IPS-11a (cell line): Measurements from ENCODE around the gene XPO6.

ENCODE experiments used
- H3K4me3 ChIP-seq: one replicate; pipeline ENCODE4 v1.5.1; 2013; ENCODE audit warnings: low read depth, low read length, control low read depth

XPO6 gene

DNA sequence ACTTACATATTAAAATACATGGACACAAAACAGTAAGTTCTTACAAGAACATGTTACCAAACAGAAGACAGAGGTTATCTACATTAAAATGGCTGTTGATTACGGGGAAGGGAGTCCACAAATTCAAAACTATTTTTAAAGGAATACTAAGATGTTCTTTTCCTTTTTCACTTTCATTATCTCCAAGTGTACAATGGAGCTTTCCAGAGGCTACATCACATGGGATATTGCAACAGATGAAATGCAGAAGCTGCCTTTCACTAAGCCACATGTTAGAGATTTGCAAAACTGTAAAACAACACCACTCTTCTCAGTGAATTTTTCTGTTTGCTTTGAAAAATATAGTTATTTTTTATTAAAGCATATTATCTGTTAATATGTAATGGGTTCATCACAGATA lies 53.6 kb downstream of the XPO6 start:
- no peak overlapping the region for H3K4me3 ChIP-seq

DNA sequence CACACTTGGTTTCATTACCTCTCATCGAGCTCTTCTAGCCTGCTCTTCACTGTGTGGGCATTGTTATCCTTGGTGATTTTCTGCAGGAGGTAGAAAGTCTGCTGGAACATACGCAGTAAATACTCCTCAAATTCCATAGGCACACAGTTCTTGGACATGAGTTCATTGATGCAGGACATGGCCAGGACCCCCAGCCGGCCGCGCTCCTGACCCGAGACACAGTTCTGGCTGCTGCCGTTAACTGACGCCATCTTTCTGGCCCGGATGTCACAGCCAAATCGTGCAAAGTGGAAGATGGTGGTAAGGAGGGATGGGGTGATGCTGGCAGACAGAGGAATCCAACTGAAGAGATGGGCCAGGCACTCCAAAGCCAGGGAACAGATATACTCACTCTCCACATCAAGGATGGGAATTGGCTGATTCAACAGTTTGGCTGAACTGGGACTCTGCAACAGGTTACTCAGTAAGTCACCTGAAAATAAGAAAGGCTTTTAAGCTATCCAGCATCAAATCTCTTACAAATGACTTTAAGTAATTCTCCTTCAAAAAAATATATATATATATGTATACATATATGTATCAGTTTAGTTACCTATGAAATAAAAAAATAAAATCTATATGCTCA lies 55.6 kb downstream of the XPO6 start:
- no peak overlapping the region for H3K4me3 ChIP-seq

DNA sequence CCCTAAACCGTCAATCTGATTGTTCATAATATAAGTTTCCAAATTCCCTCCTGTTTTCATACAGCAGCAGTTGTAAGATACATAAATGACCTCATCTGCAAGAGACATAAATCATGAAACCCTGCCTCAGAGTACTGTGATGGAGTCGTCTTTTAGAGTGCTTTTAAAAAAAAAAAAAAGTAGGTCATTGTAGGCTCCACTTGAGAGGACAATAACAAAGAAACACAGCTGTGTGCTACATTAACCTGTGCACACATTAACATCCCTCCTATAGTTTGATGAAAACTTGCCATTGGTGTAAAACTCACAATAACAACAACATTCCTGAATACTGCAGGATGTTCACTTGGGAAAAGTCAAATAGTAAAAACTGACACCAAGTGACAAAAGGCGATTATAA lies 56.5 kb downstream of the XPO6 start:
- H3K4me3 ChIP-seq: no peak overlapping the region

DNA sequence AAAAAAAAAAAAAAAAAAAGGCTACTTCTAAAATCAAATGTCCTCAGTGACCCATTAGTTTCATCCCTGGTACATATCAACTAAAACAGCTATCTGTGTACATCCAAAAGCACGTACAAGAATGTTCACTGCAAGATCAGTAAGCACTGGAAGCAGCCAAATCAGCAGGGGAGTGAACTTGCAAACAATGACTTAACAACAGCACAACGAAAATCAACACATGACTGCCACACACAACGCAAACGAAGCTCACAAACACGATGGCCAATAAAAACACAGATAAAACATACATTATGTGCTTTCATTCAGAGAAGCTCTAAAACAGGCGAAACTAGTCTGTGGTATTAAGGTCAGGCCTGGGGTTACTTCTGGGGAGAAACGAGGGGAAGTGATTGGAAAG lies 60.6 kb downstream of the XPO6 start:
- no peak overlapping the region for H3K4me3 ChIP-seq

DNA sequence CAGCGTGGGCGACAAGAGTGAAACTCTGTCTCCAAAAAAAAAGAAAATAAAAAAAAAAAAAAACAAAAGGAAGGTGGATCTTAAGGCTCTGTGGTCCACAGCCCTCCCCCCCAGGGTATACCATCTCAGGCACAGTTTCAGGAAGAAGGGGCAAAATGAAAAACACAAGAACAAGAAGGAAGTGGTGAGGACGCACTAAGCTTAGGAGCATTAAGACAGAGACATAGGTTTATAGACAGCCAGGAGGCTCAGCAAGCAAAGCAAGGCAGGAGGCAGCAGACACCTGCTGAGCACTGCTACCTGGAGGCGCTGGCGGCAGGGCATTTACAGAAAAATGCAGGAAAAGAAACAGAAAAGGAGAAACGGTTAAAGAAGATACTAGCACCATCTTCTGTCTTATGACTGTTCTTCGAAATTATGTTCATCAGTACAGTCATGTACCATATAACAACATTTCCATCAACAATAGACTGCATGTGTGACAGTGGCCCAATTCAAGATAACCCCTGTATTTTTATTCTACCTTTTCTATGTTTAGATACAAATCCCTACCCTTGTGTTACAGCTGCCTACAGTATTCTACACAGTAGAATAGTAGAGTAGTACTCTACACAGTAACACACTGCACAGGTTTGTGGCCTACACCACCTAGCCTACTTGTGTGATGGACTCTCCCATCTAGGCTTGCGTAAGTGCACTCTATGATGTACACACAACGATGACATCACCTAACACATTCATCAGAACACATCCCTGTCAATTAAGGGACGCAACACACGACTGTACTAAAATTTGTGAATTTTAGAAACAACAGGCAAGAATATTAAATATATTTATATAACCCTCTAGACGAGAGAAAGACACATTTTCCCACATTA lies 62.5 kb downstream of the XPO6 start:
- H3K4me3 ChIP-seq: no peak overlapping the region

DNA sequence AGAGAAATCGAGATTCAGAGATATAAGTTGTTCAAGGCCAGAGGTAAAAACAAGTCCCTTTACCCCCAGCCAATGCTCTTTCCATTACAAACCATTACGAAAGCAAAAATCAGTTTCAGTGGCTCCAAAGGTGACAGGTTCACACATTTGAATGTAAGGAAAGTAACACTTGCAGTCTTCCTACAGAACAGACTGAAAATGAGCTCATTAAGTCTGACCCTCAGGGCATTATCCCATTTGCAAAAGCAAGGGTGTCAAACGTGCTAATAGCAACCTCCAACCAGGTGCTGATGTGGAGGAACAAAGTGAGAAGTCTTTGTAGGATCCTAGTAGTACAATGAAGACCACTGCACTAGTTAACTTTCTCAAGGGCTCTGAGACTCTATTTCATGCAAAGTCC lies 65.2 kb downstream of the XPO6 start:
- no peak overlapping the region for H3K4me3 ChIP-seq

DNA sequence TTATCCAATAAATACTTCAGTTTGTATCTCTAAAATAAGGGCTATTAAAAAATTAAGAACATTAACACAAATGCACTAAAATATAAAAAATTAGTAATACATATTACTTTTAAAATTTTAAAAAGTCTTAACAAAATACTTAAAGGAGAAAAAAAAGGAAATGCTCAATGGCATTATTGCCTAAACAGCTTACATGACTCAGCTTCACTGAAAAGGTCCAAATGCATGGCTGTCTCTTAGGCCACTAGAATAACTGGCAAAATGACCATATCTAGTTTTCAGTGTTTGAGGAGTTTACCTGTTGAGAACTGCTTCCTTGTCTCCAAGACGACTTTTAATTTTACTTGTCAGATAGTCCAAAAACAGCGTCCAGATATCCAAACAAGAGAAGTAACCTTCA lies 66.0 kb downstream of the XPO6 start:
- H3K4me3 ChIP-seq: no peak overlapping the region

DNA sequence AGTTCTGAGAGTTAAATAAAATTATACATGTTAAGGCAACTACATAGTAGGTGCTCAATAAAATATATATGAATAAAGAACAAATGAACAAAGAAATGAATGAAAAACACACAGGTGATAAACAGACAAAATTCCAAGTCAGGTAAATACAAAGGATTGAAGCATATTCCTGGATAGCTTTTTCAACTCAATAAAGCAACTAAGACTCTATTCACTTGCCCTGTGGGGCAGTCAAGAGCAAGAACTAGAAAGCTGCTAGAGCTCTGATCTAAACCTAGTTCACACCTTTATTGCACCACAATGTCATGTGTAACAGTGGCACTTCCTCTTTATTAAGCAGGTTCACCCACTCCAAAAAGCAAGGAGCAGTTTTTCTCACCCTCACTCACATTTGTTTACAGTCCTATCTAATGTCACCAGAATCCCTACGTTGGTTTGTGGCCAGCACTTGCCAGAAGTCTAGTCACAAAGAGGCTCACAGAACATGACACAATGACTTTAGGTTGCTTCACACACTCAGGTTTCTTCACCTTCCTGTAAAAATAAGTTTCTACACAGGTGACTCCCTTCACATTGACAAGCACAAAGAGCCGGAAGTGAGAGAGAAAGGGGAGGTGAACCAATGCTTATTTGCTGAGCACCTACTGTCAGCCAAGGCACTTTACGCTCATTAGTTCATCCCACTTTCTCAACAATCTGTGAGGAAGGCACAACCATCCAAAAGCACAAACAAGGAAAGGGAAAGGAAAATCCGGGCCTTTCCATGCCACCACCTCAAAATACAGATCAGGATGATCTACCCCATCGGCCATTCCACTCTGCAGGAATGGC lies 70.8 kb downstream of the XPO6 start:
- no peak overlapping the region for H3K4me3 ChIP-seq

DNA sequence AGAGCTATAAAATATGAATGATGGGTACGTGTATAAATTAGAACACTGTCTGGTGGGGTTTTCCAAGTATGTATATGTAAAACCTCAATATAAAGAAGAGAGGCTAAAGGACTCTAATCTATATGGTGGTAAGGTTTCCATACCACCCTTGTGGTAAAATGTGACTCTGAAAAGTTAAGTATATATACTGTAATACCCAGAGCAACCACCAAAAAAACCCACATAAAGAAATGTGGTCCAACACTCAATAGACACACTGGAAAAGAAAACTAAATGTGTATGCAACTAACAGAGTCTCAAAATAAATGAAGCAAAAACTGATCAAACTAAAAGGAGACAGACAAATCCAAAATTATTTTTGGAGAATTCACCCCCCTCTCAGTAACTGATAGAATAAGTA lies 72.2 kb downstream of the XPO6 start:
- H3K4me3 ChIP-seq: no peak overlapping the region

DNA sequence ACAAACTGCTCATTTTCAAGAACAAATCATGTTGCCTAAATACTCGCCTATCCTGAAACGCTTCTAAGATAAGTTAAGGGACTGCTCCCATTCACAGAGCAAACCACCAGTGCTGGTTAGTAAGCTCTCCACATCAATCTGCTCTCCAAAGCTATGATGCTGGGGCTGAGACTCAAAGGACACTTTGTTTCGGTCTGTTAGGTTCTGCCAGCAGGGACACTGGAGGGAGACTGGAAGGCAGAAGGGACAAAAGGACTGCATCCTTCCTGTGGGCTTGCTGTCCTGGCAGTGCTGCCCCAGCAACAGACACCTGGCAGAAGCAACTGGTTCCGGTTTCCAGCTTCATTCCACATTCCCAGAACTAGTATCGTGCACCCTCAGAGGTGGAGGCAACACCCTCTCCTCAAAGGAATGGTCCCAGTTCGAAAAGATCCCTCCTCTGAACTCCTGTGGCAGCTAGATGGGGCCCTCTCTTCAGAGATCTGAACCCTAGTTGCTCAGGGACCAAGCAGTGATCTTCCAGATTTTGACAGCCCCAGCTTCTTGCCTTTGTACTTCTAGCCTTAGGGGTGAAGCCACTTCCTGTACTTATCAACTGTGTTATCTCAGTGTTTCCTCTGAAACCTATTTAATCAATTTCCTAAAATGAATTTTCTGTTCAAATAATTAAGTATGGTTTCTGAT lies 74.9 kb downstream of the XPO6 start:
- H3K4me3 ChIP-seq: no peak overlapping the region

DNA sequence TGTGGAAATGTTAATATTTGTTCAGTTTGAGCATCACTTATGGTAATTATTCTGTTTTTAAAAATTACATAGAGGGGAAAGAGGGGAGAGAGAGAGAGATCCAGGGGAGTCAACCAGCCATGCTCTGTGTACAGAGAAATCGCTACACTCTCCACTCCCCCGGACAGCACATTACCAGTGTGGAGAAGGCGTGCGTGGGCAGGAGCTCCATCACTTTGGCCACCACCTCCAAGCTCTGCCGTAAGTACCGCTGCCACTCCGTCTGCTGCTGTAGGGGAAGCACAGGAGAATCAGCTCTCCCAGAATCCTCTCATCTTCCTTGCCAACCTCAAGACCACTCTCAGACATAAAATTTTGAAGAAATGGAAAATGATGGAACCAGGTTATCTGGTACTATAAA lies 78.1 kb downstream of the XPO6 start:
- no peak overlapping the region for H3K4me3 ChIP-seq

DNA sequence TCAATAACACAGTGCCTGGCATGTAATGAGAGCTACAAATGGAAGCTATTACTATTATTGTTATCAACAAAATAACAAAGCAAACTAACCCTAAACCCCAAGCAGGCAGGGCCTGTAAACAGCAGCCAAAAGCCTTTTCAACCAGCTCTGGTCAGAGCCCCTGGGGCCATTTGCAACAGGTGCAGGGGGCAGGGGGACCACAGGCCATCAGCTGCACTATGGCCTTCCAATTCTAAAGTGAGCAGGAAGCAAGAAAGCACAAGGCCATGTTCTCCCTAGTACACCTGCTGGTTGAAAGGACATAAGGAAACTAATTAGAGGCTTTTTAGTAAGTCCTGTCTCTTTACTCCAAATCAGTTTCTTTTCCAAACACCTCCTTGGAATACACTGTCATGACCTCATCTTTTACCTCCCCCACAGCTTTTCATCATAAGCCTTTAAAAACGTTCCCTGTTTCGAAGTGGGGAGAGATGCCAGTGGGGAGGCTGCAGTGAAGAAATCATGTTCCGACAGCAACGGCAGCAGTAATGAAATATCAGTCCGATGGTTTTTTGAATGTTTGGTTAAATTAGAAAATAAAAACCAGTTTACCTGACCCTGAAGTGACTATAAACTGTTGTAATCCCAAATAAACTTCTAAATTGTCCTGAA lies 79.9 kb downstream of the XPO6 start:
- no peak overlapping the region for H3K4me3 ChIP-seq

DNA sequence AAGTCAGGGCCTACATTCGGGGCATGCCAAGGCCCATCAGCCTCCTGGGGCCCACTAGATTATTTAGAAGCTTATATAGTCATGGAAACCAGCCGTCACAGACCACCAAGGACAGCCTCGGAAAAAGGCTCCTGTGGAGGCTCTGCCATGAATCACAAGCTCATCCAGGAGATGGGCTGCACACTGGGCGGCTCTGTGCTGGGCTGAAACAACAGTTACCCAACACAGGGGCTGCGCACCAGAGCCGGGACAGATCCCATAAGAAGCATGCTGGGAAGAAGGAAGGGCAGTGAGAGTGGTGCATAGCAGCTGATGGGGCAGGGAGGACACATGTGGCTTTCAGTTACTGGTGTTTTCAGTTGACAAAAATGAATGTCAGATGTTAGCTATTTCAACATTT lies 80.6 kb downstream of the XPO6 start:
- no peak overlapping the region for H3K4me3 ChIP-seq

DNA sequence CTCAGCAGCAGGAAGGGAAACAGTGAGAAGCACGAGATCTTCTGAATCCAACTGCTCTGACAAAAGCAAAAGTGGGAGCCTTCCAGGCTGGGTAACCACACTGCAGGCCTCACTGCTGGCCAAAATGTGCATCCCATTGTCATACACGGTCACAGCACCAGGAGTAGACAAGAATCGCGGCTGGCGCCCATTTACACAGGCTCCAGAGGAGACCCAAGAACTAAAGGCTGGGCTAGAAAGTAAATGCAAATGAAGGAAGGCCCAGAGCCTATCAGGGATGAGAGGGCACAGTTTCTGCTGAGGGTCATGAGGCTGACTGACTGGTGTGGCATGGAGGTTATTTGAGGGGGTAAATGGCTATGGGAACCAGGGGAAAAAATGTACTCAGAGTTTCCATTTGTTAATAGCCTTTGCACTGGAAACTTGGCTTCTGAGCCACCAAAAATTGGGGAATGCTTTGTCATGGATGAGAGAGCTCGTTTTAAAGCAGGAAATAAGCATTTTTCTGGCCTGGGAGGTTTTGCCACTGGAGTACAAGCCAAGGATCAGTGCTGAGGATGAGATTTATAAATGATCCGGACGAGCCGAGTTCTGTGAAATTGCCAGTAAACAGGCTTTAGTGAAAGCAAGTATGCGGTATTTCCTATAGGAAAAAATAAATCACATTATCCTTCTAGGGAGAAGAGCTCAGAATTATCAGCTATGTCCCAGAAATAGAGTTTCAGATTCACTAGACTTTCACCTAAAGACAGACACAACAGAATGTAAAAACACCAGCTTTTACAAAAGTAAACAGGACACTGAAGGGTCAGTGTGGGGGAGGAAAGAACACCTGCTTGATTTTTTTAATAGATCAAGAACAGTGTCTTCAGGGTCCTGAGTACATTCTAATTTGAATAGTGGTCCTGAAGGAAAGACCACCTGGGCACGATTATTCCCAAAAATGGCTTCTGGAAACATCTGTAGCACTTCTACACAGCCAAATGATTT lies 81.4 kb downstream of the XPO6 start:
- no peak overlapping the region for H3K4me3 ChIP-seq

DNA sequence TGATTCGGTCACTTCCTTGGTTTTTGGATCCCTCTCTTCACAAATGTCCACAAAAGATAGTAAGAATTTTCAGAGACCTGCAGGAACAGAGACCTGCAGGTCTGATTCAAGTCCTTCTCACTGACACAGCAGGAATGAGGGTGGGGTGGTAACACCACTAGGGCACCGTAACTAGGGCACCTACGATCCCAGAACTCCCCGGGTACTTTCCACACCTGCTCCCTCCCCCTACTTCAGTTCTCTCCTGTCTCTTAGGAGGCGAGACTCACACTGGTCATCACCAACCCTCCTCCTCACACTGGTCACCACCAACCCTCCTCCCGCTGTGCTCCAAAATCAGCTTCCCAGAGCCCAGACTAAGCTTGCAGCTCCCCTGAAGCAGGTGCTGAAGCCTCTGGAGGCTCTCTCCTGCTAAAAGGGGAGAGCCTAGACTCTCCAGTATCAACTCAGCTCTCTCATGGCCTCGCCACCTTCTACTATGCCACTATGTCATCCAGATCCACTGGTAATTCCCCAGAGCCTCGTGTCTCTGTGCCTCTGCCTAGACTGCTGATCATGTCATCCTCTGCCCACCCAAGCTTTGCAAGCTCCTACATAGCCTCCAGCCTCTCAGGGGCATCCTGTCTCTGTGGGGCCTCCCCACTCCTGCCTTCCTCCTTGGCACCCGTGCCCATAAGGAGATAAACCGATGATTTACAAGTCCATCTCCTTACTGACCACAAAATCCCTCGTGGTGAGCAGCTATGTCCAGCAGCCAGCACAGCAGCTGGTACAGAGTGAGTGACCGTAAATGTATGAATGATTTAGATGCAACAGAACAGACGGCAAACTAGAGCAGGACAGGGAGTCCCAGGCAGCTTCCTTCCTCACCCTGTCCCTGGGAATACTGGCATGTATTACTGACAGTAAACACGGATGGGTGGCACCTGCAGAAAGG lies 84.8 kb downstream of the XPO6 start:
- no peak overlapping the region for H3K4me3 ChIP-seq

DNA sequence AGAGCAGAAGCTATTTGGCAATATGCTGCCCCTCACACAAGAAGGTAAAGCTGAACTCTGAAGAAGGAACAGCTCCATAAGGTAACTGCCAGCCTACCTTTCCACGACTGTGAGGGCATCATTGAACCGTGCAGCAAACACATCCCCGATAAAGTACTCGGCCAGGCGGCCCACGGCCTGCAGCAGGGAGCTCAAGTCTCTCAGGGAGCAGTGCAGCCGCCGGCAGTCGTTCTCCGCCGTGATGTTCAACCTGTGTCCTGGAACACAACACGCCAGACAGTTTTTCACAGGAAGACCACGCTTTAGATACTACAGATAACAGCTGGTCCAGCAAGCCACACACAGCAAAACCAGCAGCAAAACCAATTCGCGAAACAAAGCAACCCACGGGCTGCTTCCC lies 86.2 kb downstream of the XPO6 start:
- no peak overlapping the region for H3K4me3 ChIP-seq

DNA sequence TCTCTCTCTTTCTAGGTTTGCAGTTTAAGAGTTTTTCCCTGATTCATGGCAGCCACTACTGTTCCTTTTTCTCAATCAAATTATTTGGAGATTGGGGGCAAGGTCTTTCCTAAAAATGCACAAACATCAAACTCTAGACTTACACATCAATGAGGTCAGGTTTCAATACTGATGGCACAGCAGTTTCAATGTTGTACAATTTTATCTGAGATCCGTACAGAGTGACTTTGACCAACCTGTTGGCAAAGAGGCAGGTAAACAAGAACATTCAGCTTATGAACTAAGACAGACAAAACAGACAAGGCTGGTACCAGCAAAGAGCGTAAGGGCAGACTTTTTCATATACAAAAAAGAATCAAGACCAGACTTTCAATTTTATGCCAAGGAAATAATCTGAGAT lies 90.2 kb downstream of the XPO6 start:
- no peak overlapping the region for H3K4me3 ChIP-seq

DNA sequence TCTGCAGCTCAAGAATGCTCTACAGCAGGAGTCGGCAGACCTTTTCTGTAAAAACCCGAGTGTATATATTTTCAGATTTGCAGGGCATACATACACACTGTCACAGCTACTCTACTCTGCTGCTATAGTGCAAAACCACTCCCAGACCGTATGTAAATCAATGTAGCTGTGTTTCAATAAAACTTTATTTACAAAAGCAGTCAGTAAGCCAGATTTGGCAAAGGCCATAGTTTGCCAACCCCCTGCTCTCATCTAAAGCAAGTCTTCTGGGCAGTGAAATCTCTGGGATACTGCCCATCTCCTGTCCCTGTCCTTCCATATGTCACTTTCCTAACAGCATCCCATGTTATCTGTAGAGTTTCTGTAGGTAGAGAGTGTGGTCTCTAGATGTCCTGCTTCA lies 91.0 kb downstream of the XPO6 start:
- no peak overlapping the region for H3K4me3 ChIP-seq
